ENCODE results near the gene CCDC57.
A peak's percentile ranks its signal among the peaks of the same experiment; 100 is the strongest.

The CCDC57 gene

DNA sequence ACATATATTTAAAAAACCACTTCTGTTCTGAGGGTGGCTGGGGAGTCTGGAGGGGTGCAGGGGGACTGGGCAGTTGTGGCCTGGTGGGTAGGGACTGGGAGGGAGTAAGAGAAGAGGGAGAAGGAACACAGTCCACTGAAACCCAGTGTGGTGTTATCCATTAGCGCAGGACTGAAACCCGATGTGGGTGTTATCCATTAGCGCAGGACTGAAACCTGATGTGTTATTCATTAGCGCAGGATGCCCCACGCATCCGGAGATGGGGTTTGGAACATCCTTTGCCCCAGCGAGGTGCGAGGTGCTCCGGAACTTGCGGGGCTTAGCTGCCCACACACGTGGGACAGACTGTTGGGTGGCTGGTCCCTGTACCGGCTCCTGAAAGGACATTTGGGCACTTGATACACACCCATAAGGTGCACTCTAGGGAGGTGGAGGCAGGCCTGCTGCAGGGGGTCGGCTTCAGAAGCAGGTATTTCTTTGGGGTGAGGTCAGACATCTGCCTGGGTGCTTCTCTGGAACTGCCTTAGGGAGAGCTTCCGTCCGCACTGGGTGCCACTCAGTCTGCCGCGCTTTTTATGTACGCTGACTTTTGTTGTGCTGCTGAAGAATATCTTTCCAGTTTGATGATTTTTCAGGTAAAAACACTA, 94.4 kb downstream of the CCDC57 start:
- DNase-seq, result no peak

DNA sequence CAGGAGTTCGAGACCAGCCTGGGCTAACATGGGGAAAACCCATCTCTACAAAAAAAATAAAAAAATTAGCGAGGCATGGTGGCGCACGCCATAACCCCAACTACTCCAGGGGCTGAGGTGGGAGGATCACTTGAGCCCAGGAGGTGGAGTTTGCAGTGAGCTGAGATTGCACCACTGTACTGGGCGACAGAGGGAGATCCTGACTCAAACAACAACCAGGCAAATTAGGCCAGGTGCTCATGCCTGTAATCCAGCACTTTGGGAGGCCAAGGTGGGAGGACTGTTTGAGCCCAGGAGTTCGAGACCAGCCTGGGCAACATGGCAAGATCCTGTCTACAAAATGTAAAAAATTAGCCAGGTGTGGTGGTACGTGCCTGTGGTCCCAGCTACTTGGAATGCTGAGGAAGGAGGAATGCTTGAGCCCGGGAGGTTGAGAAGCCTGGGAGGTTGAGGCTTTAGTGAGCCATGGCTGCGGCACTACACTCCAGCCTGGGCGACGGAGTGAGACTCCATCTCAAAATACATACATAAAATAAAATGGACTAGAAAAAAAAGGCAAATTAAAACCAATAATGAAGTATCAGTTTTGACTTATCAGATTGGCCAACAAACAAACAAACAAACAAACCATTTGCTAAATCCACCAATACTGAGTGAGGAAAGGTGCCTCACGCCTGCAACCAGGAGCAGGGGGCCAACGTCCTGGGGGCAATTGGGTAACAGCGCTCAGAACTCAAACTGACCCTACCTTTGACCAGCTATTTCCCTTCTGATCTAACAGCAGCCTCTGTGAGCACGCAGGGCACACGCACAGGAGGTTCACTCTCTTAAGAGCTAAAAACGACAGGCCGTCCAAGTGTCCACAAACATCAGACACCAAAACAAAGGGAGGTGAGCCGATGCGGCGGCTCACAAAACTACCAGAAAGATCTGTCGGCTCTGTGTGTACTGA, 95.2 kb downstream of the CCDC57 start:
- no peak for DNase-seq

DNA sequence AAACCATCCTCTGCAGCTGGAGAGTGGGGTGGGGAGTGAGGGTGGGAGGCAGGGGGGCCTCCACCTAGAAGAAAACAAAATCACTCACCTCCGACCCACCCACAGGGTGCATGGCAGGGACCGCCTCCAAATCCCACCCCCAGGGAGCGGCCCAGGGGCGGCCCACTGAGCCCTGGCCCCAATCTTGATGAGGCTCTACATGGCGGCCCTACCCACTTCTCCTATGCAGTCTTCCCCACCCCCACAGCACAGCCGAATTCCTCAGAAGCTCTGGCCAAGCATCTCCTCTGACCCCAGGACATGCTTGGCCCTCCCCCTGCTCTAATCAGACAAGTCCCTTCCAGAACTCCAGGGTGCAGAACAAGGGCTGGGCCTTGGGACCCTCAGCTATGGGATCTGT, 96.4 kb downstream of the CCDC57 start:
- no peak for DNase-seq

DNA sequence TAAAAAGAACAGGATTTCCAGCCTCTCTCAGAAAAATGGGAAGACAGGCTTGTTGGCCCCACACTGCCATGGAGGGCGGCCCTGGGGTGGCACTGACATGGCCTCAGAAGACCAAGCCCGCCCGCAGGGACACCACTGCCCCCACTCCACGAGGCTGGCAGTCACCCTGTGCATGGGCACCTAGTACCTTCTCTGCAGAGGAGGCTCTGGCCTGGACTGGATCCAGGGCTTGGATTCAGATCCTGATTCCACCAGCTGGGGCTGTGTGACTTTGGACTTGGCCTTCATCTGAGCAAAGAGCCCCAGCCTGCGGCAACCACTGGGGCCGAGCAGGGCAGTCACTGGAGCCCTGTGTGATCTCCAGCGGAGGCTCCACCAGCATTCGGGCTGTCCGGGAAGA, 97.8 kb downstream of the CCDC57 start:
- no peak for DNase-seq

DNA sequence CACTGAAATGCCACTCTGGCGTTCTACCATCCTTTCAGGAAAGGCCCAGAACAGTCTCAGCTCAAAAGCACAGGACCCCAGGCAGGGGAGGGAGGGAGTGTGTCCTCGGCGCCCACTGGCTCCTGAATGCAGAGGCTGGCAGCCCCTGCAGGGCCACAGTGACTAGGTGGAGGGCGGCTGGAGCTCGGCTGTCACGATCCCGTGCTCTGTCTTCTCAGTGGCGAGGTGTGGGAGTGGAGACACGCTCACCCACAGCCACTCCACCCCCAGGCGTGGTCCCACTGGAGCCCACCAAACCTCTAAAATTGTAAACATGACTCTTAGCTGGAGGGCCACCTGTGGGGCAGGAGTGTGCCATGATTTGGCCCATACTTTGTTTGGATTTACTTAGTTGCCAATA, 98.2 kb downstream of the CCDC57 start:
- DNase-seq, result no peak

DNA sequence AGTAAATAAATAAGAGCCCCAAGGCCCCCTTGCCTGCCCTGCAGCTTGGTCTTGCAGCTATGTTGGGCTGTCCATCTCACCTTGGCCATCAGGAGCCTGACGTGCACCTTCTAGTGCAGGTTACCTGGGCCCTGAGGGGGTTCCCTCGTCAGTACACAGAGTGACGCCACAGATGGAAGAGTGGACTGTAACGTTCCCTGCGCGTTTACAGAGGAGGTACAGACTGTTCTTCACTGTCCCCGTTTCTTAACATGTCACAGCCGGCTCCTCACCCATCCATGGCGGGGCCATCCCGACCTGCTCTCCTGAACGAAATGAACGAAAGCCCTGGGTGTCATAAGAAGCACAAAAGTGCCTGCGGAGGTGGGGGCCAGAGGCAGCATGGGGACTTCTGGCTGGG, 98.7 kb downstream of the CCDC57 start:
- DNase-seq, result no peak

DNA sequence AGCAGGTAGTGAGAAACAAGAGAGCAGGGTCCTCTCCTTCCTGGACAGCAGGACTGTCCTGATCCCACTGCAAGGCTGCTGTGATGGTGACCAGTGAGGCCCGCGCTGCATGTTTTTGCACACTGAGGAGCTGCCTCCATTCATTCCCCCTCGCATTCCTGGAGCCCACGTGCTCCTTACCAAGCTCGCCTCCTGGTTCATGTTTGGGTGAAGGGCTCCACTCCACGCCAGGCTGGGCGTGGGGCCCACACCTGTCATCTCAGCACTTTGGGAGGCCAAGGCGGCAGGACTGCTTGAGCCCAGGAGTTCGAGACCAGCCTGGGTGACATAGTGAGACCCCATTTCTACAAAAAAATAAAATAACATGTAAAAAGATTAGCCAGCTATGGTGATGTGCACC, 99.2 kb downstream of the CCDC57 start:
- no peak for DNase-seq

DNA sequence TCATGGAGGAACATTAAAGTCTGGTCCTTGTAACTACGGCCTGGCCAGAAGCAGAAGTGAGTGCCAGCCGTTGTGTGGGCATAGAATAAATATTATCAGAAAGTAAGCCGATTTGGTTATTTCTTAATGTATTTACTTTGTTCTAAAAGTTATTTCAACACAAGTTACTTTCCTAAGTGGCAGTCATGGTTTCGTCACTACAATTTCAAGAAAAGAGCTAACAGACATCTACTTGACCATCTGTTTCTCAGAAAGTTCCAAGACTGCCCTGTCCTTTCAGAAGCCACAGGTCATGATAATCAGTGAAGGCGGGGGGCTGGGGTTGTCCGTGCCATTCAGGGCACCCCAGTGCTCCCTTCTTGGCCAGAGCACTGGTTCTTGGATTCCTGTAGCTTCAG, 99.7 kb downstream of the CCDC57 start:
- DNase-seq, result no peak

DNA sequence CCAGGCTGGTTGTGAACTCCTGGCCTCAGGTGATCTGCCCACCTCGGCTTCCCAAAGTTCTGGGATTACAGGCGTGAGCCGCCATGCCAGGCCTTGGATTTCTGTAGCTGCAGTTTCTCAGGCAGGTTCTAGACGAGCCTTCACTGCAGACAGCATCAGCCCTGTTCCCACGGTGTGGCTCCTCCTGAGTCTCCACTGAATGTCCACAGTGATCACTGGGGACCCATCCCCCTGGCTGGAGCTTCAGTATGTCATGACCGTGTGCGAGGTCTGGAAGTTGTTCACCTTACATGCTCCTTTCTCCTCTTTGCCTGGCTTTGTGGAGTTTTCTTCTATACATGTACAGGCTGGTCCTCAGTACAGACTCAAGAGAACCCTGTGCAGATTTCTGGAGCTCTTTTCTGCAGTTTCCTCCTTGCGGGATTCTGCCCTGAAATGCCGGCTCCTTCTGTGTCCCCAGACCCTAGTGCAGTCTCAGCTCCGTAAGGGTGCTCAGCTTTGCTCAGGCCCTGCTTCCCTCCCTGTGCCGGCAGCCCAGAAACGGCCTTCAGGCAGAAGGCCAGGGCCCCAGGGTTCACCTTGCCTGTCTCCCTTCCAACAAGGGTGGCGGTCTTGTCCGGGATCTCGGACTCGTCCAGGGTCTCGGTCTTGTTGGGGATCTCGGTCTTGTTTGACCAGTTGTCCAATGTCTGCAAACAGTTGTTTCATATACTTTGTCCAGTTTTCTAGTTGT, 100.3 kb downstream of the CCDC57 start:
- DNase-seq, result no peak

DNA sequence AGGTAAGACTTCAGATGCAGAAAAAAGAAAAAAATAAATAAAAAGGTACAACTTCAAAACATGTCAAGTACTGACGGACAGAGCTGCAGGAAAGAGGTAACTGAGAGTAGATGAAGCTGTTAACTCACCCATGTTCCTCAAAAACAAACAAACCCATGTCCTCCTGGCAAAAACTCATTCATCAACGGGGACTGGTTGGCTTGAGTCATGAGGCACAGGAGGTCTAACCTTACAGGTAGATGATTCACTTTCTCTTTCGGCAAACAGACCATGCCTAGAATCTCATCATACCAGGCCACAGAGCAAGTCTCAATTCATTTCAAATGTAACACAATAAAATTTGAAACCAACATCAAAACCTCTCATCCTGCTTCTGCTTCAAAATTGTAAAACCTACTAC, 102.3 kb downstream of the CCDC57 start:
- DNase-seq, result peak; percentile 21

DNA sequence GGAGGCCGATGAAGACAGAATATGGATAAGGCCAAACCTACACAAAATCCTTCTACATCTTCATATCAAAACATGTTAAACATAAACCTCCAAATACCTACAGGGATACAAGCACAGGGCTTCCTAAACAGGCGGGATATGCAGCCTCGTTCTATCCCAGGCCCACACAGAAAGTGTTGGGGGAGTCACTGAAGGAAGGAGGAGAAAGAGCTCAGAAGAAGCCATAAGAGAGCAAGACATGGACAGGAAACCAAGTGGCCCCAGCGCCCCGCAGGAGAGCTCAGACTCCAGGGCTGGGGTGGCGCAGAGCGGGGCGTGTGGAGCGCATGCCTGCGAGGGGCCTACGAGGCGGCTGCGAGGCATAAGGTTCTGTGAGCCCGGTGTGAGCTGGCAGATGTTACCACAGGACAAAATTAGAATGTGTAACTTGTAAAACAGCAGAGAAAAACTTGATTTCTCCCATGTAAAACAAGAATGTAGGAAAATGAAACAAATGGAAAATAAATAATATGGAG, 103.6 kb downstream of the CCDC57 start:
- no peak for DNase-seq

DNA sequence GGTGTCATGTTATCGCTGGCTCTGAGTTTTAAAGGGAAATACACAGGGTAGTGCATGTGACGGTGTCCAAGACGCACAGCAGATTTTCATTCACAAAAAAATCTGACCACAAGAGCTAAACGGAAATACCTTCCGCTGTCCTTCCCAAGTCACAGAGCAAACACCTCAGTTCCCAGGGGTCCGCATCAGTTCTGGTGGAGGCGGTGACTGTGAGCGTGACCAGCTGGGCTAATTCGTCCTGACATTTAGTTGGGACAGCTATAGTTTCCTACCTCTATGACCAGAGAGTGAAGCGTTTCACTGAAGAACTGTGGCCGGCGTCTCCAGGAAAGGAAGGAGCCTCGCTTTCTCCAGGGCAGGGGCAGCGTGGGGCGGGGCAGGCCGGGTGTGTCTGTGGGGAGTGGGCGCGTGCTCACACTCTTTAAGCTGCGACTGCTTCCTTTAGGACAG, 104.1 kb downstream of the CCDC57 start:
- no peak for DNase-seq

DNA sequence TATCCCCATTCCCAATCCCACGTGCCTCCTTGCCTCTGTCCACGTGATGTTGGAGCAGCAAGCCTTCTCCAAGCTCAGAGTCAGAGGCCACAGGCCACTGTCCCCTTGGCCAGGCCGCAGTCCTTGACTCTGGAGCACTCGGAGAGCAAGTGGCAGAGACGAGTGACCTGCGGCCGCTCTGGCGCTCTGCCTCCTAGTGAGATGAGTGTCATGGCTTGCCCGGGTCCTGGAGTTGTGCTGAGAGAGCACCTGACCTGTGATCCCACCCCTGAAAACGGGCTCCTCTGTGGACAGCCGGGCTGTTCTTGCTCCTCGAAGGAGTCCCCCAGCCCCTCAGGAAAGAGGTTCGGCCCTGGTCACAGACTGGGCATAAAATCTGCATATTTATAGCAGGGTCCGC, 104.6 kb downstream of the CCDC57 start:
- no peak for DNase-seq

DNA sequence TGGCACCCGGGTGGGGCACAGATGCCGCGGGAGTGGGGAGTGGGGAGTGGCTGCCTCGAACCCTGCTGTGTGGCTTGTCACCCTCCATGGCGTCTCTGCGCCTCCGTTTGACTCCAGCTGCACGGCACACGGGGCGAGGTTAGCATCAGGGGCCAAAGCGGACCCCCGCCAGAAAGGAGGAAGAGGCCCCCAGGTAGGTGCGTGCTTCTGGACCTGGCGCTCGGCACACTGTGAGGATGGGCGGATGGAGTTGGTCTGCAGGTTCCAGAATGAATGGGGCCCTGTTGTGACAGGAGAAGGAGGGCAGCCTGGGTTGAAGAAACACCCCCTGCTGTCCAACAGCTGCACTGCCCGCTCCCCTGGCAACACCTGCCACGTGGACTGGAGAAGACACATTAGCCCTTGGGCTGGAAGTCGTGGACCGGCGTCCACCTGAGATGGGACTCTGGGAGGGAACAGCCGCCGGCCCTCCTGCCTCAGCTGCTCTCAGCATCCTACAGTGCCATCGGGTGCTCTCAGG, 105.2 kb downstream of the CCDC57 start:
- no peak for DNase-seq

DNA sequence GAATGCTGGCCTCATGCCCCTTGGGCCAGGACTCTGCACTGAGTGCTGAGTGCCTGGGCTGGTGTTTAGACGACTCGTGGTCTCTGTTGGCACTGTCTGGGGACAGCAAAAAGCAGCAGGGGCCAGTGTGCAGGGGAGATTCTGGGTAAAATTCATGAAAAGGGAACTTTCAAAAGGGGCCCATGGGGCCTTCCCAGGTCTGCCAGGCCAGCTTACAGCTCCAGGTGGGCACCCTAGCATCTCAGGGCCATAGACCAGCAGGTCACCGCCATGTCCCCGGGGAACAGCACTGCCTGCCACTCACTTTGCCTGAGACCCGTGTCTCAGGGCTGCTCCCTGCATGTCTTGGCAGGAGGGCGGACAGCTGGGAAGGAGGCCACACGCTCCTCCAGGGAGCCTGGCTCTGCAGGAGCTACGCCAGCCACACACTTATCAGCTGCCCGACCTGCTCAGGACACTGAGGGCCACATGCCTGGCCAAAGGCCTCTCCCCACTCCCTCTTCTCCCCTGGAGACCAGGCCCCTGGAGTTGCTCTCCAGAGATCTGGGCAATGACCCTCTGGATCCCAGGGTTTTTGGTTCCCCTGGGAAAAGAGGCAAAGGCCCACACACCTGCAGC, 105.8 kb downstream of the CCDC57 start:
- DNase-seq, result no peak

DNA sequence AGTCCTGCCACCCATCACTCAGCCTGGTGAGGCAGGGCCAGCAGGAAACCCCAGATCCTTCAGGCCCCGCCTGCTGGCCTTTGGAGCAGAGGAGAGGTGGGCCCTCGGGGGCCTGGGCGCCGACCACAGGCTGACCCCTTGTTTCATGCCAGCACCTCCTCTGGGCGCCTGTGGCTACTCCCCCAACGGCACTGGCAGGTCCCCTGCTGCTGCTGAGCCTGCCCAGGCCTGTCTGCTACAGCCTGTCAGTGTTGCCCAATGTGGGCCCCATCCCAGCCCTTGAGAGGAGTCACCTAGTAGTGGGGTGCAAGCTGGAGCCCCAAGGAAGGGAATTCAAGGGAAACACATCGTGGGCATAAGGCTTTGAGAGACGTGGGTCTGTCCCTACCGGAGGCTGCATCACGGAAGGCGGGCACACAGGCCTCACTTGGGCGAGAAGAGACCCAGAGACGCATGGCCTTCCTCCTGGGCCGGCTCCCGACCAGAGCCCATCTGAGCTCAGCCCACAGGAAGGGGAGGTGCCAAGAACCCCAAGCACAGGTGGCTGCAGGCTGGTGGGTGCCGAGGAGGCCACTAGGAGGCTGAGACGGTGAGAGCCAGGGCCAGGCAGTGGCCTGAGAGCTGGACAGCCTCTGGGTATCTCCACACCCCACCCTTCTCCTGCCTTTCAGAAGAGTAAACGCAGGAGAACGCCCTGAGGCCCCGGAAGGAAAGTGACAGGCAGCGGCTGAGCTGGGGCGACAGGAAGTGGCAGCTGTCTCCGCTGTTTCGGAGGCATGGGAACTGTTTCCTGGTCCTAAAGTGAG, 106.6 kb downstream of the CCDC57 start:
- DNase-seq, result peak; percentile 38

DNA sequence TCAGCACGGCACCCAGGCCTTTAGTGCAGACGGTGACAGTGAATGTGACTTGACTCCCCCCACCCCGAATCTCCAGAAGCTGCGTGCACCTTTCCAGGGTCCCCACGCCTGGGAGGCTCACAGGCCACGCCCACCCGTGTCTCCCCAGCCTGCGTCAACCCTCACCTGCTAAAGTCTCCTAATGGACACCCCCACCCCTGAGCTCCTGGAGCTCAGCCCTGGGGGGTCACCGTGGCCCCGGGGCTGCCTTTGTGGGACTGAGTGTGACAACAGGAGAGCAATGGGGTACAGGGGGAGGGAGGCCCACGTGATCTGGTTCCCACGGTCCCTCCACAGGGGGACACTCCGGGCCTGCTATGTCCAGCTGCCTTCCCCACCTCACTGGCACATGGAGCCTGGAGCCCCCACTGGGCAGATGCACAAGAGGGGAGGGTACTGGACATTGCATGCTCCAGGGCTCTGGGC, 107.2 kb downstream of the CCDC57 start:
- no peak for DNase-seq

DNA sequence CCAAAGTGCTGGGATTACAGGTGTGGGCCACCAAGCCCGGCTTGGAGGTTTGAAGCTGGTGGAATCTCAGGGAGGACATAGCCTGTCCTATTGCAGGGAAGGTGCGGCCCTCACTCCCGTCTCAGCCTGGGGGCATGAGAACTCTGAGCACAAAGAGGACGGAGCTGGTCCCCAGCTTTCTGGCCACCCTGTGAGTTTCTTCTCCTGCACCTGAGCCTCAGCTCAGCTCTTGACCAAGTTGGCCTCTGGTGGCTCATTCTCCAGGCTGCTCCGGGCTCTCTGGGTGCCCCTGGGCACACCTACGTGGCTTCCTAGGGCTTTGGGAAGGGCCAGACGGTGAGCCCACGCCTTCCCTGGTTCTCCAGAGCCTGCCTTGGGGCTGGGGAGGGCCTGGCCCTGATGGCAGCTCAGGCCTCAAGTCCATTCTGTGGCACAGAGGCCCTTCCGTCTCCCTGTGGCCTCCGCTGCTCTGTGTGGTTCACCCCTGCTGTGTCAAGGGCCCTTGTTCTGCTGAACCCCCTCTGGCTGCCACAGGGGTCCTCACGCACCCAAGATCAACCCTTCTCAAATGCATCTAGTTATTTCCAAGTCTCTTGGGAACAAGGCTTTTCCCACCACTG, 107.7 kb downstream of the CCDC57 start:
- DNase-seq, result no peak

DNA sequence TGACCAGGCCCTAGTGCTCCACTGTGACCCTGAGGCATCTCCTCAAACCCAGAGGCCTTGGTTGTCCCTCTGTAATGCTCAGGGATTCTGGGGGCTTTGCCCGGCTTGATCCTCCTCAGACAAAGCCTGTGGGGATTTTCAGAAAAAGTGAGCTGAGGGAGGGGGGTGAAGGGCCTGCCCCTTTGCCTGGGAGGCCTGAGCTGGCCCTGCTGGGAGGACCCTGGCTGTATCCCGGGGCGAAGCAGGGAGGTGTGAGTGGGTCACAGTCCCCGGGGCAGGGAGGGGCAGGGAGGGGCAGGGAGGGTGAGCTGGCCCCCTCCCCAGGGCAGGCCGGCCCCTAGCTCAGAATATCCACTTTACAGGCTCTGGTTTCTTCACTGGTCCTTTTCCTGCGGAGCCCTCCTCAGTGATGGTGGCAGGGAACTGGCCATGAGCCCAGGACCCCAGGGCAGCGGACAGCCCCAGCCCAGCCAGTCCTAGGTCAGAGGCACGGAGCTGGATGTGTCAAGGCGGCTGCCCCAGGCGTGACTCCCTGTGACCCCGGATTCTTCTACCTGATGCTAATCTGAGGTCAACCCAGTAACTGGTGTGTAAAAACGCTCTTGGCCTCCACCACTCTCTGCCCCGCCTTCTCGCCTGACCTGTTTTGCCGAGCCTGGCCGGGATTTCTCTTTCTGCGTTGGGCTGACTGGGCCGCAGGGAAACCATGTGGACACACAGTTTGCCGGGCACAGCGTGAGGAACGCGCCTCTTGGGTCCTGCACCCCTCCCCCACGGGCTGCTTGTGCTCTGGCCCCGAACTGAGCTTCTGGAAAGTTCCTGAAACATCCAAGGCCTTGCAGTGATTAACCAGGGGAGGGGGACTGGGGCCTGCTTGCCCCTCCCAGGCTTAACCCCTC, 108.8 kb downstream of the CCDC57 start:
- no peak for DNase-seq

Measured in NCI-H2029 treated with DMSO at 0.1 percent for 48 hours (cell line).